ENCODE measurements around the gene RPS18. TPM values are rescaled to one million over a fixed set of nuclear protein-coding genes. Genes with fewer than 3 reads are reported as not detected.

The RPS18 gene
- total and polyA plus RNA-seq, 10 of the 15 experiments (the other 5 are each of a cell fraction or from before 2014, with no cell fraction given): 4,228 to 20,828 (median 7,406) TPM

GRCh38 chr6:33313709-33314514 lies 42.0 kb downstream of the RPS18 start, which contains the start of gene TAPBP:
TAPBP (minus strand) TSS chr6:33314078; CDS start chr6:33314041, 37 bp downstream.
- Histone ChIP-seq H4K20me1 (ENCODE audit: control insufficient read depth, insufficient read depth) (no peaks in the 10 kb centered on the region), H3K36me3 (ENCODE audit: control insufficient read depth in 2 of 2, insufficient read depth in 2 of 2, low read length in 1 of 2) (peaks cover 2 to 3% of the 10 kb centered on the region in 2 experiments; a peak in 3 of 4 replicates), H3K4me1 (ENCODE audit: control insufficient read depth, insufficient read depth, low read length) (peaks cover 23% of the 10 kb centered on the region), H3K27ac (ENCODE audit: control insufficient read depth, insufficient read depth) (peak within 1 kb of the TSS; percentile 96), H3K4me2 (ENCODE audit: control insufficient read depth, insufficient read depth) (peak within 1 kb of the TSS; percentile 77), H3K27me3 (replicated peaks in 1 of 2; ENCODE audit: control insufficient read depth in 2 of 2, insufficient read depth in 2 of 2, low read length in 1 of 2) (no peaks in the 10 kb centered on the region), H3K9ac (ENCODE audit: control insufficient read depth, insufficient read depth, low read length) (peak within 1 kb of the TSS; percentile 97), H3K79me2 (ENCODE audit: control insufficient read depth, insufficient read depth, low read length) (peaks cover 56% of the 10 kb centered on the region), H2AFZ (ENCODE audit: control insufficient read depth, low read depth, low read length) (peak within 1 kb of the TSS; percentile 61), H3K9me3 (replicated peaks; ENCODE audit: control insufficient read depth, insufficient read depth, low read length) (no peaks in the 10 kb centered on the region), H3K4me3 (peak within 1 kb of the TSS; percentile 99)
- in situ Hi-C loops (cut with MboI): no loop called here
- under 1% methylated on average over 47 of the region's 47 CpGs for WGBS (ENCODE audit: insufficient coverage, insufficient replicate concordance, low lambda C conversion rate, missing lambda C conversion rate)
- ChIA-PET SMC1A (ENCODE audit: uncharacterized antibody, unreplicated experiment) (interaction anchor here (1.0 to 2.1 kb wide), 3 partner anchors 17 to 77 kb away, joined by 3 to 7 read pairs (median 4); partner anchors contain the start of gene WDR46), RAD21 (ENCODE audit: unreplicated experiment) (interaction anchor here (0.7 to 1.4 kb wide), 5 partner anchors 10 to 37 kb away, joined by 3 to 7 read pairs (median 3); partner anchors contain the start of genes B3GALT4 and RGL2), POLR2A (interaction anchor here (1.0 to 4.5 kb wide), 7 partner anchors 7 to 65 kb away, joined by 4 to 41 read pairs (median 8); partner anchors contain the start of genes B3GALT4, PFDN6, RGL2 and RPS18), CTCF (interaction anchor here (0.5 to 4.7 kb wide), 6 partner anchors 14 to 117 kb away, joined by 3 to 30 read pairs (median 6); partner anchors contain the start of genes B3GALT4 and RGL2)
- intact Hi-C loops (cut with micrococcal nuclease; ENCODE audit: unreplicated experiment): loop anchor here (1.0 kb wide), 2 partner anchors 15 to 37 kb away; partner anchors contain the start of gene B3GALT4
- FAIRE-seq: peak; percentile 62
- no peak for DNase-seq (ENCODE audit: low read depth, low spot score)
- peak; percentile 70 for ATAC-seq
- BruUV-seq (replicated peaks): no TSS peak
- TF ChIP-seq LARP7 (IDR thresholded peaks at IDR 0.05): peak; percentile 91
- TF ChIP-seq ZNF384 (IDR thresholded peaks at IDR 0.05; ENCODE audit: borderline replicate concordance, low read depth, low read length): 0 out of 2 replicates have a peak, but pooled peaks have one; percentile 20
- peak; percentile 97 for TF ChIP-seq RELA (IDR thresholded peaks at IDR 0.05; ENCODE audit: borderline replicate concordance, partially characterized antibody)
- TF ChIP-seq NBN (IDR thresholded peaks at IDR 0.05): peak; percentile 73; the same call in 1 of the 2 replicates
- peak; percentile 84 for TF ChIP-seq TAF1 (IDR thresholded peaks at IDR 0.05; ENCODE audit: borderline replicate concordance, low read depth, low read length)
- peak in 1 of 2 experiments; percentile 67; a peak in 1 of 4 replicates for TF ChIP-seq BHLHE40 (IDR thresholded peaks at IDR 0.05; ENCODE audit: borderline replicate concordance in 1 of 2, low read depth in 2 of 2, low read length in 1 of 2)
- peak; percentile 35; the same call in 1 of the 2 replicates for TF ChIP-seq MTA3 (IDR thresholded peaks at IDR 0.05; ENCODE audit: borderline replicate concordance, low read length)
- TF ChIP-seq TCF12 (IDR thresholded peaks at IDR 0.05; ENCODE audit: low read depth, low read length): peak; percentile 11; the same call in 1 of the 2 replicates
- peak; percentile 59; the same call in 1 of the 2 replicates for TF ChIP-seq MAX (IDR thresholded peaks at IDR 0.05; ENCODE audit: low read depth, low read length)
- TF ChIP-seq EED (IDR thresholded peaks at IDR 0.05; ENCODE audit: low read depth): peak; percentile 55
- 0 out of 2 replicates have a peak, but pooled peaks have one; percentile 39 for TF ChIP-seq TARDBP (IDR thresholded peaks at IDR 0.05; ENCODE audit: borderline replicate concordance)
- TF ChIP-seq SMAD5 (IDR thresholded peaks at IDR 0.05; ENCODE audit: low read depth): peak; percentile 70; the same call in 1 of the 2 replicates
- TF ChIP-seq SP1 (IDR thresholded peaks at IDR 0.05; ENCODE audit: low read depth, low read length): peak; percentile 21
- TF ChIP-seq WRNIP1 (IDR thresholded peaks at IDR 0.05; ENCODE audit: borderline replicate concordance, low read depth, low read length): no peak
- 0 out of 2 replicates have a peak, but pooled peaks have one; percentile 31 for TF ChIP-seq MEF2A (IDR thresholded peaks at IDR 0.05; ENCODE audit: insufficient read depth, low read depth, low read length)
- TF ChIP-seq RB1 (IDR thresholded peaks at IDR 0.05; ENCODE audit: borderline replicate concordance): peak; percentile 53; the same call in 1 of the 2 replicates
- TF ChIP-seq TCF3 (IDR thresholded peaks at IDR 0.05; ENCODE audit: borderline replicate concordance, insufficient read depth, low read depth, low read length): 0 out of 2 replicates have a peak, but pooled peaks have one; percentile 16
- no peak for TF ChIP-seq ZNF592 (IDR thresholded peaks at IDR 0.05)
- peak; percentile 60; the same call in 1 of the 2 replicates for TF ChIP-seq BACH1 (IDR thresholded peaks at IDR 0.05; ENCODE audit: borderline replicate concordance)
- peak; percentile 85 for TF ChIP-seq HDGF (IDR thresholded peaks at IDR 0.05)
